HG03354 (cell line): ENCODE measurements around the gene ASTN2.

Source experiments
- ATAC-seq: cut with Tn5 transposase; IDR thresholded peaks from one replicate; pipeline ENCODE4 v1.9.1; 2021; ENCODE audit warnings: mild to moderate bottlenecking; ENCODE audit not compliant: unreplicated experiment, poor library complexity, severe bottlenecking

The ASTN2 gene

GRCh38 chr9:116417464-116417863 is 997.4 kb downstream of the ASTN2 start:
- ATAC-seq: no peak

DNA sequence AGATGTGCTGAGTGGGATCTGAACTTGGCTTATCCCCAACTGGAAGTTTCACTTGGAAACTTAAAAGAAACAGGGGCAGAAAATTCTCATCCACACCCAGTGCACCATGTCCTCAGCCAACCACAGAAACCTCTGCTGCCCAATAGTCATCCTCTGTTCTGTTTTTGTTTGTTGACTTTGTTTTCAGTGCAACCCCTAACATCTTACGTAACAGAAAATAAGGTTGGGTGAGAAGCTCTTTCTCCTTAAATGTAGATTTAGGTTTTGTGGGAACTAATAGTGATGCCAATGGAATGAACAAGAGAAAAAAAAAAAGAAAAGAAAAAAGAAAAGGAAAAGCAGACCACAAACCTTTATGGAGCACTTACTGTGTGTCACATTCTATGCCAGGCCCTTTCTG is 998.4 kb downstream of the ASTN2 start:
- ATAC-seq: no peak

DNA sequence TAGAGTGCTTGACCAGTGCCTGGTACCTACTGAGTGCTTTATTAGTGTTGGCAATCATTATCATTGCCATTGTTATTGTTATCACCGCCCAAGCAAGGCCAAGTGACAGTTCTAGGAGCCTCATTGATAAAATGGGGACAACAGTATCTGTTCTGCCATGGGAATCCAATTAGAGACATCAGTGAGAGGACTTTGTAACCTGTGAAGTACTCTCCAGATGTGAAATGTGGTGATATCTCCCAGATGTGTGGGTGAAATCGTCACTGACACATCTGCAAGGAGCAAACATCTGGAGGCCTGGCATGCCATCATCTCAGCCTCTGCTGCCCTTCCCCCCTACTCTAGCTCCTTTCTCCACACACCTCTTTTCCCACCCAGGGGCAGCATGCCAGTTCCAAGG is 1000.5 kb downstream of the ASTN2 start:
- ATAC-seq: no peak

DNA sequence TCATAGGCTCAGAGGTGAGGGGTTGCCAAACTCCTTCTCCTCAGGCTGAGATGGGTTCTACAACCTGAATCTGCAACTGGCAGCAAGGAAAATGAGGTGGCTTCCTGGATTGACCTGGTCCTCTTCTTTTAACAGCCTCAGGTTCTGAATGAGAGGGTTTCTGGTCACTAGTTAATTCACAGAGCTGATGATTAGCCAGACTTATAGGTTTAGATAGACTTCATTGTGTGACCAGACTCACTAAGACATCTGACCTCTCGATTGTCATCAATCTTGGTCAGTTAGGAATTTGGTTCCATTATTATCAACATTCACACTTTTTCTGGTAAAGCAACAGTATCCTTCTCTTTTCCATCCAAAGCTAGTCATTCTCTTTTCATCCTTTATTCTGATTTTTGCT is 1003.4 kb downstream of the ASTN2 start:
- no peak for ATAC-seq

DNA sequence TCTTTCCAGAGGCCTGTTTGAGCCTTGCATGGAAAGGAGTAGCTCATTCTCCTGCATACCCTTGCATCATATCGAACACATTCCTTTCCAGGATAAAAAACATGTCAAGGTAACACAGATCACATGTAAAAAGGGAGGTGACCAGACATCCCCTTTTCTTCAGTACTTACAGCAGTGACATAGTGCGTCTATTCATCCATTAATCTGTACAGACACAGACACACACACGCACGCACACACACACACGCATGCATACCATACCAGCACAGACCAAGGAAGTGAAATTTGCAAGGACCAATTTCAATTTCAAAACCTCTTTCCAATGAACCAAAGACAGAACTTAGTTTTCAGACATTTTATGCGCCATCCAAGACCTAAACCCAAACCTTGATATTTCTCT is 1005.2 kb downstream of the ASTN2 start:
- no peak for ATAC-seq

DNA sequence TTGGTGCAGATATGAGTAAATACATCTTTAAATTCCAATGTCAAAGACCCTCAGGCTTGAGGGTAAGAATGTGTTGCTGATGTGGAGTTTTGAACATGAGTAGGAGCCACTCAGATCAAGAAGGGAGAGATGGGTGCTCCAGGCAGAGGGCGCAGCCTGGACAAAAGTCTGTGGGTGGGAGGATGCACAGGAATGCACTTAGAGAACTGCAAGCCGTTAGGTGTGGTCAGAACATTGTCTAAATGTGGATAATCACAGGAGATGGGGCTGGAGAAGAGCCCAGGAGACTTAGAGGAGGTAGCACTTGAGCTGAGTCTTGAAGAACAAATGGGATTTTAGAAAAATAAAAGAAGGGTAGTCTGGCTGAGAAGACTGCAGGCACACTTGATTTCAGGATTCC is 1005.7 kb downstream of the ASTN2 start:
- ATAC-seq: no peak

DNA sequence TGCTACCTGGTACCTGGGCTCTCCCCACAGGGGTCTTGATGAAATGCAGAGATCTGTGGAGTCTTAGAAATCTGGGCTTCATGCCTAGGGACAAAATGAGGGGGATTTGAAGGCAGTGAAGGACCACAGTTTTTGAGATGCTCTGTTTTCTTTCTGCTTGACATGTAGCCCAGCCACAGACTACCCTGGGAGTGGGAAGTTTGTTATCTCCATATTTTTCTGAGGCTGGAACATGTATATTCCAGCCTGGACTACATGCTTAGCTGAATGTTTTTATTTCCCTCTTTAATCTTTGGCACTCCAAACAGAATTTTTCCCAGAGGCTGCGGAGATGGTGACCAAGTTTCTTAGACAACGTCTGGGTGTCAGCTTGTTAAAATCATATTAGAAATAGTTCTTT is 1008.4 kb downstream of the ASTN2 start:
- no peak for ATAC-seq

DNA sequence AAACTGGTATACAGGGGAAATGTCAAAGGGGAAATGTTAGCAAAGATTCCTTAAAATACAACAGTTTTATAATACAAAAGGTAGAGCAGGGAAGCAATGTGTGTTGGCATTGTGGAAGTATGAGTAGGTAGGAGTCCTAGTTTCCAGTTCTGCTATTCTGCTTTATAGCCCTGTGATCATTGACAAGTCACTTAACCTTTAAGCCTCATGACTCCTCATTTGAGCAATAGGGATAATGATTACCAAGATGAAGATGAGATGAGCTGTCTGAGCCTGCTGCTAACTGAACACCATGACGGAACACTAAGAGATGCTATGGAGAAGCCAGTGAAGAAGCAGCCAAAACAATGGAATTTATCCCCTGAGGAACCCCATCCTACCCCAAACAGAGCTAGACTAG is 1009.5 kb downstream of the ASTN2 start:
- ATAC-seq: peak; percentile 76

GRCh38 chr9:116404228-116404627 is 1010.6 kb downstream of the ASTN2 start:
- no peak for ATAC-seq

DNA sequence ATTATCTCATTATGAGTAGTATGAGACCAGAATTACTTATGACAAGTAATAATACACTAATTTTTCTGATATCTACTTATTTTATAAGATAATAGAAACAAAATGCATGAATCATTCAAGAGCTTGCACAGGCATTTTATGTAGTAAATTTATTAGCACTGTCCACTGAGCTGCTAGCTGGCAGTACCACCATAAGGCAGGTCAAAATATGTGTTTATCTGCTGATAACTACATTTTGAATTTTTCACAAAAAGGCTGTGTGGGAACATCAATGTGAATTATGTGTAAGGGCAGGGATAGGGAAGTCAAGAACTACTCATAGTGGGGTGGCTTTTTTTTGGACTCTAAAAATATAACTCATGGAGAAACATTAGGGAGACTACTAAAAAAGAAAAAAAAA is 1011.7 kb downstream of the ASTN2 start:
- no peak for ATAC-seq

- ATAC-seq: no peak
These were observed 1019.2 kb downstream of the ASTN2 start for GRCh38 chr9:116395699-116396037.

GRCh38 chr9:116394894-116395698 is 1019.8 kb downstream of the ASTN2 start:
- no peak for ATAC-seq

DNA sequence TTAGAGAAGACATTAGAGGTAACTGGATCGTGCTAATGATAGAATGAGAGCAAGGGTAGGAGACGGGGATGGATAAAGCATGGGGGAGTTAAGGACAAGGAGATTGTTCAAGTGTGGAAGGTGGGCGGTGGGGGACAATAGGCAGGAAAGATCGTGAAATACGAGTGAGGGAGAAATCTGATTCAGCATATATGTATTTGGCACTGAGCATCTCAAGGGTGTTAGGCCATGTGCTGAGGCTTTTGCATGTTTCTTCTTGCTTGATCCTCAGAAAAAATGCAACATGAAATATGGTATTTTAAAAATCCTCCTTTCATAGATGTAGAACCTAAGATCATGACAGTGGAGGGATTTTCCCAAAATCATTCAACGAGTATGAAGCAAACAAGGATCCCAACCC is 1020.8 kb downstream of the ASTN2 start:
- ATAC-seq: no peak

GRCh38 chr9:116393198-116393597 is 1021.7 kb downstream of the ASTN2 start:
- no peak for ATAC-seq

- no peak for ATAC-seq
These were observed 1023.5 kb downstream of the ASTN2 start for GRCh38 chr9:116391306-116391900.

GRCh38 chr9:116390303-116391228 is 1024.3 kb downstream of the ASTN2 start:
- peak; percentile 65 for ATAC-seq

DNA sequence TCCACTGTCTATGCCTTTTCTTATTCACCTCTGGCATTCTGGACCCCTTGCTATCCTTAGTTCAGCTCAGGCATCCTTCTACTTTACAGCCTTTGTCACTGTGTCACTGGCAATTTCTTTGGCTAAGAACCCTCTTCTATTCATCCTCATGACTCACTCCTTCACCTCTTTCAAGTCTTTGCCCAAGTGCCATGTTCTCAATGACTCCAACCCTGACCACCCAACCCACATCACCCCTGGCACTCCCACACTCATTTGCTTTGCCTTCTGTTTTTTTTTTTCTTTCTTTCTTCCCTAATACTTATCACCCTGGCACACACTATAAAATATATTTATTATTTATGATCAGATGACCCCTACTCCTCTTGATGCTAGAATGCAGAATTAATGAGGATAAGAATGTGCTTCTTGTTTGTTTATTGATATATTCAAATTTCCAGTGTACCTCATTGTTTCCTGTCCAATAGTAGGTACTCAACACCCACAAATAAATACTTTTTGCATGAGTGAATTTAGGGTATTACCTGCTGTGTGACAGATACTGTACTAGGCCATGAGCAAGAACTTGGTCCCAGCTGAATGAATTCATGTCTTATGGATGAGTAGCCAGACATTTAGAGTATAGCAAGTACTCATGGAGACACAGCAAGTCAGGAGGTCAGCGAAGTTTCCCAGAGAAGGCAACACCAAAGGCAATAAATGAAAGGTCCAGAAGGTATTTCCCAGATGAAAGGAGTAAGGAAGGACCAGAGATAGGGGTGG is 1025.1 kb downstream of the ASTN2 start:
- ATAC-seq: peak; percentile 19

- ATAC-seq: peak; percentile 84
These were observed 1026.7 kb downstream of the ASTN2 start for GRCh38 chr9:116387934-116388698.

- no peak for ATAC-seq
These were observed 1030.9 kb downstream of the ASTN2 start for GRCh38 chr9:116383936-116384335.
